ENCODE results near the gene HEPH. TPM values are rescaled to one million over a fixed set of nuclear protein-coding genes. Genes with fewer than 3 reads are reported as not detected.

Gene HEPH
- total and polyA plus RNA-seq, 8 donors: 0.31 to 2.7 (median 0.79) TPM

- 58 to 62% methylated on average over 1 of the region's 1 CpG for WGBS, 2 donors
- intact Hi-C loops (cut with DNase I): no loop called here
- Histone ChIP-seq H3K27ac (no peak overlapping the region), H3K27me3 (no peaks in the 10 kb centered on the region), H3K36me3 (no peaks in the 10 kb centered on the region), H3K4me1 (no peaks in the 10 kb centered on the region), H3K9me3 (no peaks in the 10 kb centered on the region), H3K4me3 (no peak overlapping the region)
- TF ChIP-seq, protein P1, sequence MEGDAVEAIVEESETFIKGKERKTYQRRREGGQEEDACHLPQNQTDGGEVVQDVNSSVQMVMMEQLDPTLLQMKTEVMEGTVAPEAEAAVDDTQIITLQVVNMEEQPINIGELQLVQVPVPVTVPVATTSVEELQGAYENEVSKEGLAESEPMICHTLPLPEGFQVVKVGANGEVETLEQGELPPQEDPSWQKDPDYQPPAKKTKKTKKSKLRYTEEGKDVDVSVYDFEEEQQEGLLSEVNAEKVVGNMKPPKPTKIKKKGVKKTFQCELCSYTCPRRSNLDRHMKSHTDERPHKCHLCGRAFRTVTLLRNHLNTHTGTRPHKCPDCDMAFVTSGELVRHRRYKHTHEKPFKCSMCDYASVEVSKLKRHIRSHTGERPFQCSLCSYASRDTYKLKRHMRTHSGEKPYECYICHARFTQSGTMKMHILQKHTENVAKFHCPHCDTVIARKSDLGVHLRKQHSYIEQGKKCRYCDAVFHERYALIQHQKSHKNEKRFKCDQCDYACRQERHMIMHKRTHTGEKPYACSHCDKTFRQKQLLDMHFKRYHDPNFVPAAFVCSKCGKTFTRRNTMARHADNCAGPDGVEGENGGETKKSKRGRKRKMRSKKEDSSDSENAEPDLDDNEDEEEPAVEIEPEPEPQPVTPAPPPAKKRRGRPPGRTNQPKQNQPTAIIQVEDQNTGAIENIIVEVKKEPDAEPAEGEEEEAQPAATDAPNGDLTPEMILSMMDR (IDR thresholded peaks at IDR 0.05): no peak
- DNase-seq (no peak), ATAC-seq (no peak), FAIRE-seq (no peak)
These were observed 91.4 kb downstream of the HEPH start for GRCh38 chrX:66255359-66255967.

DNA sequence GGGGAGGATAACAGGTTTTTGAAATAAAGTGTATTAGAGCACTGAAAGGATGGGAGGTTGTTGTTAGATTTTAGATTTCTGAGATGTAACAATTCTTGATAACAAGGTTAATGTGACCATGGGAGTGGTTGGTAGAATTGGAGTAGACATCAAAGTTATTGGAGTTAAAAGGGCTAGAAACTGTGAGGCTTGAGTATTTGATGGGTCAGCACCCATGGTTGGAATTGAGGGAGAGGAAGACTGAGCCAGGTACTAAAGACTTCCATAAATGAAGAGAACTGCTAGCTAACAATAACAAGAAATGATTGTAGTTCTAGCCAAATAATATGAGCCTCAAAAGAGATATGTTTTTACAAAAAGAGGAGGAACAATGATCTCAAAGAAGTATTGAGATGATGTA is 98.8 kb downstream of the HEPH start:
- ATAC-seq (no peak), DNase-seq (no peak), FAIRE-seq (peak; percentile 32)
- intact Hi-C loops (cut with DNase I): no loop called here
- no peaks in the 10 kb centered on the region for H3K27me3 ChIP-seq
- no peaks in the 10 kb centered on the region for H3K9me3 ChIP-seq
- TF ChIP-seq, protein P1 (IDR thresholded peaks at IDR 0.05): no peak
- H3K36me3 ChIP-seq: no peaks in the 10 kb centered on the region
- H3K27ac ChIP-seq: no peak overlapping the region
- no peak overlapping the region for H3K4me3 ChIP-seq
- H3K4me1 ChIP-seq: no peaks in the 10 kb centered on the region

Other genes starting within 250 kb of the HEPH start
- gene VSIG4, start 124.2 kb upstream of the HEPH start, total RNA-seq: 10 to 100 TPM in 3 of 6 donors, 1 to 10 TPM in 3; 1.4 to 42.6 (median 8.5) TPM
- 1 to 10 TPM; 4.2 to 5.1 TPM for gene VSIG4, start 124.2 kb upstream of the HEPH start, polyA plus RNA-seq

All from pancreas (tissue), 10 donors.